ENCODE measurements around the gene TUBGCP3.
"Not testable (repeated sequence)": the region's sequence is repeated elsewhere in the genome, so short reads cannot be mapped to it uniquely, and the experiment has no call there.

Gene TUBGCP3

DNA sequence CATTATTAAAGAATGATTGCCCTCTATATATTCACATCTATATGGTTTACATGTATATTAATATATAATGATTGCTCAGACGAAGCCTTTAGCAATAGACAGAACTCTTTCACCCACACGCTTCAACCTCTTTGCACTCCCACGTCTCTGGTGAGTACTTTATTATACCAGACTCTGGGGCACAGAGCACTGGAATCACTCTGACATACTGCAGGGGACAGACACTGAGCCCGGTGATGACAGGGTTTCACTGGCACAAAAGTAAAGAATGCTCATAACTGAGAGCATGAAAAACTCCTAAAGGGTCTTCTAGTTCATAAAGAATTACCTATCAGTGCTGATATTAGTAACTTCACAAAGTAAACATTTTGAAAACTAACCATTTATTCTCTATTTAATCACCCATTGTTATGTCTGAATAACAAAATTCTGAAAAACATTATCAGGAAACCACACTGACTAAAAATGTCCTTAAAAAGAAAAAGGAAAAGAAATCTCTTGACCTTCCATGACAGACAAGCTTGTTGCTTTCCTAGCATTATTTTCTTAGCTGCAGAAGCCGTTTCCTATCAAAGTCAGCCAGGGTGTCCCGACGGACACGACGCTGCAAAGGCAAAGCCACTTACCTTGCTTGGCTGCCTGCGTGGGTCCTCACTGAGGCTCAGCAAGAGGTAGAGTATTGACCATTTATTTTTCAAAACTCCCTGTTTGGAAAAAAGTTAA lies 29.1 kb downstream of the TUBGCP3 start:
- no peak for DNase-seq (ENCODE audit: low read depth)
- no peak overlapping the region for H3K4me3 ChIP-seq (replicated peaks; ENCODE audit: low read depth, low read length)
- no peak for TF ChIP-seq CTCF (IDR thresholded peaks at IDR 0.05; ENCODE audit: low read length, missing control alignments)

- no peak for TF ChIP-seq CTCF (IDR thresholded peaks at IDR 0.05; ENCODE audit: low read length, missing control alignments)
- DNase-seq (ENCODE audit: low read depth), result no peak
- H3K4me3 ChIP-seq (replicated peaks; ENCODE audit: low read depth, low read length), result no peak overlapping the region
Observed at GRCh38 chr13:112556600-112556999, 31.4 kb downstream of the TUBGCP3 start.

- no peak for DNase-seq (ENCODE audit: low read depth)
- no peak for TF ChIP-seq CTCF (IDR thresholded peaks at IDR 0.05; ENCODE audit: low read length, missing control alignments)
- no peak overlapping the region for H3K4me3 ChIP-seq (replicated peaks; ENCODE audit: low read depth, low read length)
Observed at GRCh38 chr13:112554214-112554850, 33.6 kb downstream of the TUBGCP3 start.

DNA sequence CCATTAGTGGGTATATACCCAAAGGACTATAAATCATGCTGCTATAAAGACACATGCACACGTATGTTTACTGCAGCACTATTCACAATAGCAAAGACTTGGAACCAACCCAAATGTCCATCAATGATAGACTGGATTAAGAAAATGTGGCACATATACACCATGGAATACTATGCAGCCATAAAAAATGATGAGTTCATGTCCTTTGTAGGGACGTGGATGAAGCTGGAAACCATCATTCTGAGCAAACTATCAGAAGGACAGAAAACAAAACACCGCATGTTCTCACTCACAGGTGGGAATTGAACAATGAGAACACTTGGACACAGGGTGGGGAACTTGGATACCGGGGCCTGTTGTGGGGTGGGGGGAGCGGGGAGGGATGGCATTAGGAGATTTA lies 39.0 kb downstream of the TUBGCP3 start:
- not testable (repeated sequence) for H3K4me3 ChIP-seq (replicated peaks; ENCODE audit: low read depth, low read length); DNase-seq (ENCODE audit: low read depth)

GRCh38 chr13:112545856-112546255 lies 42.1 kb downstream of the TUBGCP3 start:
- no peak overlapping the region for H3K4me3 ChIP-seq (replicated peaks; ENCODE audit: low read depth, low read length)
- peak; percentile 79 for DNase-seq (ENCODE audit: low read depth)
- no peak for TF ChIP-seq CTCF (IDR thresholded peaks at IDR 0.05; ENCODE audit: low read length, missing control alignments)

- TF ChIP-seq CTCF (IDR thresholded peaks at IDR 0.05; ENCODE audit: low read length, missing control alignments), result no peak
- DNase-seq (ENCODE audit: low read depth), result no peak
- no peak overlapping the region for H3K4me3 ChIP-seq (replicated peaks; ENCODE audit: low read depth, low read length)
Observed at GRCh38 chr13:112532837-112533745, 54.9 kb downstream of the TUBGCP3 start.

DNA sequence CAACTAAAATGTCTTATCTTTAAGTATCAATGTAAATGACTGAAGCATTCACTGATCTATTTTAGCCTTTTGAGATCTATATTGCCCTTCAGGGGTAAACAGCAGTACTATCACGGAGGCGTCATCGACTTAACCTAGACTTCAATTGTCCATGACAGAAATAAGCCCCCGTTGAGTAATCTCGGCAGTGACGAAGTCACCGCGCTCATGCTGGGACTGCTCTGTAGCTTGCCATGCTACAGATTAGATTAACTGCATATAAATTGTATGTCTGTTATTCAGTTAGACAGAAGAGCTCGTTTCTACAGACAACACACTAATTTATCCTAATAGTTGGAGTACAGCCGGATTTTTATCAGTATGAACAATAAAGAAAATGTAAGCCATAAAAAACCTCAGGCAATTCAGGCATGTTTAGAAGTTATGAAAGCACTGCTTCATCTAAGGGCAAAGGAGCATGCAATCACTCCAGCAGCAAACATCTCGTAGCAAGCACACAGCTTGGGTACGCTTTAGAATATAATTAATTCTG lies 56.6 kb downstream of the TUBGCP3 start:
- TF ChIP-seq CTCF (IDR thresholded peaks at IDR 0.05; ENCODE audit: low read length, missing control alignments), result no peak
- no peak overlapping the region for H3K4me3 ChIP-seq (replicated peaks; ENCODE audit: low read depth, low read length)
- no peak for DNase-seq (ENCODE audit: low read depth)
